GM18873 (cell line): ENCODE data around the gene BRAT1.
A peak's percentile ranks its signal among the peaks of the same experiment; 100 is the strongest.
"Not testable (repeated sequence)": the region's sequence is repeated elsewhere in the genome, so short reads cannot be mapped to it uniquely, and the experiment has no call there.

Source experiments
- ATAC-seq: cut with Tn5 transposase; IDR thresholded peaks from one replicate; pipeline ENCODE4 v1.9.1; 2021; ENCODE audit warnings: mild to moderate bottlenecking, moderate library complexity, moderate number of reproducible peaks; ENCODE audit not compliant: unreplicated experiment, low FRiP score

The BRAT1 gene

GRCh38 chr7:2555121-2556052, at the start of gene BRAT1:
TSS of gene BRAT1 (minus strand) at chr7:2555524. CDS start at chr7:2554431, 1,093 bp downstream.
- peak; percentile 57 for ATAC-seq

- no peak for ATAC-seq
These were observed 49.4 kb upstream of the BRAT1 start for GRCh38 chr7:2604608-2605174.

DNA sequence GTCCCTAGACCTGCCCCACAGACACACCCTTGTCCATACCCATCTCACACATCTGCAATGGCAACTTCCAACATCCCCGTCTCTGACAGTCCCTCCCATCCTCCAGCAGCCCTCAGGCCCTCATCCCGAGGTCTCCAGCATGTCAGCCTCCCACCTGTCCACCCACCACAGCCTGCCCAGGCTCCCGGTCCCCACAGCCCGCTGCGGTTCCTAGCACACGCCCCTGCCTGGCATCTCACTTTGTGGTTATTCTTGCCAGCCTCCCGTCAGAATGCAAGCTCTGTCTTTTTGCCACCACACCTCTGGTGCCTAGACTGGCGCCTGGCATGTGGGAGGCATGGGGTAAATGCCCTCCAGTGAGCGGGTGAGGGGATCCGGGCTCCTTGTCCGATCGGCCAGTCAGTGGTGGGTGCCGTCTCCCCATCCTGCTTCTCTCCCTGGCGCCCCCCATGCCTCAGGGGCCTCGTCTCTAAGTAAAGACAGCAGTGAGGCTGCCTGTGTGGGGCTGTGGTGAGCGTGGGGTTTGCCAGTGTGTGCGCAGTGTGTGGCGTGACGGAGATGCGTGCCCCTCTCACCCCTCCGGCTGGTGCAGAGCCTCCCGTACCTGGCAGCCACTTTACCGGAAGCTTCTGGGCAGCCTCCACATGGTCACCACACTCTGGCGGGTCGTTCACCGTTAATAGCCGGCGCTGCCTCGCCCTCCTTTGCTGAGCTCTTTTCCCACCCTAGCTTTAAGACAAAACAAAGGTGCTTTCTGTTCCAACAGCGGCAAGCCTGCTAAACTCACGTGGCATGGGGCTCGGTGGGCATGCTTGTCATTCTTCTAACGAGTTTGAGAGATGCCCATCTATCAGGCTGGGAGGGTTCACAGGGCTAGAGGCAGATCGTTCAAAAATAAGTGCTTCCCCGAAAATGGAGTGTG, 48.0 kb upstream of the BRAT1 start:
- no peak for ATAC-seq

GRCh38 chr7:2602406-2603043, 47.2 kb upstream of the BRAT1 start:
- no peak for ATAC-seq

DNA sequence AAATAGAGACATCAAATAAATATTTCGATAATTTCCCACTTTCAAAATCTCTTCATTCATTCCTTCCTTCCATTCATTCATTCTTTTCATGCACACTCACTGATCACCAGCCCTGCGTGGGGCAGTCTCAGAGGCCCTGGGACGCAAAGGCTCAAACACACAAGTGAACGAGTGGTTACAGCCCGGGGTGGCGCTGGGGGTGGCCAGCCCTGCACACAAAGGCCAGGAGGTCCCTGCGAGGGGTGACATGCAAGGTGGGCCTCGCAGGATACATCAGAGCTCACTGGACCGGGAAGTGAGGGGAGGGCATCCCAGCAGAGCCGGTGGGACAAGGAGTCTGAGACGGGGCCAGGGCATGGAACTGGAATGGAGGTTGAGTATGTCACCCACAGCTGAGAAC, 46.6 kb upstream of the BRAT1 start:
- no peak for ATAC-seq

- ATAC-seq, result no peak
These were observed 45.7 kb upstream of the BRAT1 start for GRCh38 chr7:2601065-2601464.

- ATAC-seq, result no peak
These were observed 43.0 kb upstream of the BRAT1 start for GRCh38 chr7:2598154-2598823.

GRCh38 chr7:2597273-2597640, 41.9 kb upstream of the BRAT1 start:
- no peak for ATAC-seq

DNA sequence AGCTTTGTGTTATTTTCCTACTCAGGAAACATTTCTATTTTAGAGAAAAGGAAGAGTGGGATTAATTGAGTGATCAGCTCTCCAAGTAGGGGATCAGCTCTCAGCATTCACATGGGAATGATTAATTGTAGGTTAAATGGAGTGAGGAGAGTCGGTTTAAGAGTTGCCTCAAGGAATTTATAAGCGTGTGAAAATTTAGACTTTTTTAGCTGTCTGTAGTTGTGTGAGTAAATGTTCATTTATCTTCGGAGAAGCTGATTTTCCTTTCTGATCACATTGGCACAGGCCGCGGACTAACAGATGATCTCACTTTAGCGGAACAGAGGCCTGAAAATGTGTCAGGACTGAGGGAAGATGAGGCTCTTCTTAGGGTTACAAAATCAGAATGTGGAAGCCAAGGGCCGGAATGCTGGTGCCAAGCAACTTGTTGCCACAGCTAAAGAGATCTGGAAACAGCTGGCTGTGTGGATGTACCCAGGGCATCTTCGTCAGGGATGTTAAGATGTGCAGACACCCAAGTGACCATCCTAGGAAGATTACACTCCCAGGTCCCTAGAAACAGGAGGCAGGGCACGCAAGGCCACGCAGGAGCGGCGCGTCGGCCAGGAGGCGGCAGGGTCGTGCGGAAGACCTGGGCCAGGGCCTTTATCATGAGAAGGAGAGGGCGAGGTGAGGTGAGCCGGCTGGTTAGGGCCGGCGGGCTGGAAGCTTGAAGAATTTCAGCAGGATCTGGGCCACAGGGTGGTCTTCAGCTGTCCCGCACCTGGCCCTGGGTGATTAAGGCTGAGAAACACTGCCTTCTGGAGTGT, 41.3 kb upstream of the BRAT1 start:
- ATAC-seq, result no peak

DNA sequence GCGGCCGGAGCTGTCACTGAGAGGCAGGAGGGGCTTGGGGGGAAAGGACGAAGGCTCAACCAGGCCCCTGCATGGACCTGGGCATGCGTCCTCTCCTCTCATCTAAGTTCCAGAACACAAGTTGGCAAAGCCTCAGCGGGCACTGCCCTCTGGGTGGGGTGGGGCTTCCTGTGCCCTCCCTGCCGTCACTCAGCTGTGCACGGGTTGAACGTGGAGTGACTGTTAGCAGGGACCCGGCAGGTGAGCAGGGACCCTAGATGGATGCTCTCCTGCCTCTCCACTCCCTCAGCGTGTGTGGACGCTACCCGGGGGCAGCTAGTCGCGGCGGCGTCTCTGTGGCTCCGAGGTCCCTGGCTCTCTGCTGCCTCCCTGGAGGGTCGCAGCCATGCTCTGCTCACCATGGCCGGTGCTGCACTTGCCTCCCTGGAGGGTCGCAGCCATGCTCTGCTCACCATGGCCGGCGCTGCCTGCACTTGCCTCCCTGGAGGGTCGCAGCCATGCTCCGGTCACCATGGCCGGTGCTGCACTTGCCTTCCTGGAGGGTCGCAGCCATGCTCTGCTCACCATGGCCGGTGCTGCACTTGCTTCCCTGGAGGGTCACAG, 40.0 kb upstream of the BRAT1 start:
- ATAC-seq, result no peak

DNA sequence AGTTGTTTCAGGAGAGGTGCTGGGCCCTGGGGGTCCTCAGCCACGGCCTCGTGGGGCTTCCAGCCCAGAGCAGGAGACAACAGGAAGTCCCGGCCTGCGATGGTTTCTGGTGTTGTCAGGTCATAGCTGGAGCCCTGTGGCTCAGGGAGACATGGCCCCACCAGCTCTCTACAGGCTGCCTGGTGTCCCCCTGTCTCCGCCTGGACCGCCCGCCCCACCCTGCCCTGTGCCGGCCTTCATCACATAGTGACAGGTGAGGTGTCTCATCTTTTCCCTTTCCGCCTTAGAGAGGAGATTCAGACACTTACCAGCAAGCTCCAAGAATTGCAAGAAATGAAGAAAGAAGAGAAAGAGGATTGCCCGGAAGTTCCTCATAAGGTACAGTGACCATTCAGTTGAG, 39.3 kb upstream of the BRAT1 start:
- ATAC-seq, result no peak

DNA sequence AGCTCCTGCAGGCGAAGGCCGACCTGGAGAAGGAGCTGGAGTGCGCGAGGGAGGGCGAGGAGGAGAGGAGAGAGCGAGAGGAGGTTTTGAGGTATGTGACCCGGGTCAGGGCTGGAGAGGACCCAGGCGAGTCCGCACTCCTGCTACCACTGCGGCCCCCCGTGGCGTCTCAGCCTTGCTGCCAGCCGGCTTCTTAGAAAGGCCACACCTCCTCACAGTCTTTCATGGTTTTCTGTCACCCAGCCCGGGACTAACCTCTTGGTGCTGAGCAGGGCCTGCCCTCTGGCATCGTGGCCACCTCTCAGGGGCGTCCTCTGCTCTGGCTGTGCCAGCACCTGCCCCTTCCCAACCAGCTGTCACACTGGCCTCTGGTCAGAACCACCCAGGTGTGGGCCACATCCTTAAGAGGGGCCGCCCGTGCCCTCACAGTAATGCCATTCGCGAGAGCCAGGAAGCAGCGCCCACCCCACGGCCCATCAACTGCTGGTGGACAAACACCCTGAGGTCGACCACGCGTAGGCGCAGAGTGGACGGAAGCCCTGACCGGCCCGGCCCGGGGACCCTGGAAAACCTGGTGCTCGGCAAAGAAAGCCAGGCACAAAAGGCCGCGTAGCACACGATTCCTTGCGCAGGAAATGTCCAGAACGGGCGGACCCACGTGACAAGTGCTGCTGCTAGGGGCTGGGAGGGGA, 37.9 kb upstream of the BRAT1 start:
- ATAC-seq, result no peak

GRCh38 chr7:2592375-2592865, 37.1 kb upstream of the BRAT1 start:
- no peak for ATAC-seq

- ATAC-seq, result not testable (repeated sequence)
These were observed 34.6 kb upstream of the BRAT1 start for GRCh38 chr7:2589941-2590340.

DNA sequence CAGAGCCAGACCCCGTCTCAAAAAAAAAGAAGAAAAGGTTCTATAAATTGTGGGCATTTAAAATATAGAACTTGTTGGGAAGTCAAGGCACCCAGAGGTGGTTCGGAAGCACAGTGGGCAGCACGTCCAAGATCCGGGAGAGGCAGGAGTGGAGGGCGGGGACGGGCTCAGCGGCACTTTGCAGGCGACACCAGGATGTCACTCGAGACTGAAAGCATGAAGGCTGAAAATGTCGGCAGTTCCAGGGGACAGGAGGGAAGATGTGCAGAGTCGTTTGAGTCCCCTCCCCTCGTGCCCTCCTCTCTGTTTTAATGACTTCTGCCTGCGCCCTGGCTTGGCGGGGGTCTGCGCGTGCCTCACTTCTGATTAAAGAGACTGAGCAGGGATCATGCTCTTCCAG, 34.0 kb upstream of the BRAT1 start:
- ATAC-seq, result no peak

DNA sequence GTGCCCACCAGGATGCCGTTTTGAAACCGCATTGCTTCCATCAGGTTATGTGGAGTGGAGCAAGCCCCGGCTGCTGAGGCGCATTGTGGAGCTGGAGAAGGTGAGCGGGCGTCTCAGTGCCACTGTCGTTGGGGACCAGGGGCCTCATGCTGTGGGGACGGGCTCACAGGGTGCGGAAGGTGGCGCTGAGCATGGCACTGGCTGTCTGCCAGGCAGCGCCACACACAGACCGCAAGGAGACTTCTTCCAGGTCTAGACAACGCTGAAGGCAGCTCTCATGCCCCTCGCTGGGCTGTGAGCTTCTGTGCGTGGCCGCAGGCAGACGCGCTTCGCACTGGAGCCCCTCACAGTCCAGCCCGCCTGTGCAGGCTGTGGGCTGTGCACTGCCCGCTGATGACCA, 32.5 kb upstream of the BRAT1 start:
- ATAC-seq, result no peak

- ATAC-seq, result no peak
These were observed 31.8 kb upstream of the BRAT1 start for GRCh38 chr7:2587134-2587533.
